Stimulated activated CD8-positive, alpha-beta memory T cell treated with anti-CD3 and anti-CD28 coated beads, Interleukin-2, amount 100 ng/mL, for 48 hours (primary cell): Measurements from ENCODE around the gene TRAPPC10.

Source experiments
- DNase-seq, 2 donors: peaks; one replicate each; pipeline ENCODE4 v3.0.0-alpha.2; 2020; ENCODE audit warnings: low read depth in 2 of 2

Gene TRAPPC10

GRCh38 chr21:43983390-43983789 is 28.7 kb upstream of the TRAPPC10 start:
- DNase-seq = no peak

GRCh38 chr21:43983860-43984420 is 28.2 kb upstream of the TRAPPC10 start:
- DNase-seq = no peak

DNA sequence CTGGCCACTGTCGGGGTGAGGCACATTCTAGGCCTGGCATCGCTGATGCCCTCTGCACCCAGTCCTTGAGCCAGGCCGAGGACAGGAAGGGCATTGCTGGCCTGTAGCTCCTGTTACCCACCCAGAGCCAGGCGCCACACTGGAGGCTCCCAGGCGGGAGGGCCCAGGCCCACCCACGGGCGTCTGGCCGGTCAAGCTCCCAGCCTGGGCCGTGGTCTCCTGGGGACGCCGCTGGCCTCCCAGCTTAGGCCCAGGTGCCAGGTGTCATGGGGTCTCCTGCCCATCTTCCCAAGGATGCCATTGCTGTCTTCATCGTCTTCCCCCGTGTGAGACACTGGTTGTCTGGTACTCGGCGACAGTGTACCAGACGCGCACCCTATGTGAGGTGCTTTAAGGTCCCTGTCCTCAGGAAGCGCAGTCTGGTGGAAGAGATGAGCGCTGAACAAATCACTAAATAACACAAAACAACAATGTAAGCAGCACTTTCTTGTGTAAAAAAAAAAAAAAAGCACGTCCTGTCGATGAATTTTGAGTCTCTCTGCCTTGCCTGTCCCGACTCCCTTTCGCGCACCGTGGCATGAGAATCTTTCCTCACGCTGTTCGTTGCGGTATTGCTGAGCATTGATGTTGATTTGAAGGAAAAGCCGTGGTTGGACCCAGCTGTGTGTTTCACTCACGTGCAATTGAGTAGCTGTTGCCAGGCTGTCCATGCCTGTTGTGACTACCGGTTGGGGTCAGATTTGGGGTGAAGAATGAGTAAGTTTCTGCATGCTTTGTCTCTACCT is 27.0 kb upstream of the TRAPPC10 start:
- DNase-seq = no peak

GRCh38 chr21:43985690-43986251 is 26.3 kb upstream of the TRAPPC10 start:
- no peak for DNase-seq

DNA sequence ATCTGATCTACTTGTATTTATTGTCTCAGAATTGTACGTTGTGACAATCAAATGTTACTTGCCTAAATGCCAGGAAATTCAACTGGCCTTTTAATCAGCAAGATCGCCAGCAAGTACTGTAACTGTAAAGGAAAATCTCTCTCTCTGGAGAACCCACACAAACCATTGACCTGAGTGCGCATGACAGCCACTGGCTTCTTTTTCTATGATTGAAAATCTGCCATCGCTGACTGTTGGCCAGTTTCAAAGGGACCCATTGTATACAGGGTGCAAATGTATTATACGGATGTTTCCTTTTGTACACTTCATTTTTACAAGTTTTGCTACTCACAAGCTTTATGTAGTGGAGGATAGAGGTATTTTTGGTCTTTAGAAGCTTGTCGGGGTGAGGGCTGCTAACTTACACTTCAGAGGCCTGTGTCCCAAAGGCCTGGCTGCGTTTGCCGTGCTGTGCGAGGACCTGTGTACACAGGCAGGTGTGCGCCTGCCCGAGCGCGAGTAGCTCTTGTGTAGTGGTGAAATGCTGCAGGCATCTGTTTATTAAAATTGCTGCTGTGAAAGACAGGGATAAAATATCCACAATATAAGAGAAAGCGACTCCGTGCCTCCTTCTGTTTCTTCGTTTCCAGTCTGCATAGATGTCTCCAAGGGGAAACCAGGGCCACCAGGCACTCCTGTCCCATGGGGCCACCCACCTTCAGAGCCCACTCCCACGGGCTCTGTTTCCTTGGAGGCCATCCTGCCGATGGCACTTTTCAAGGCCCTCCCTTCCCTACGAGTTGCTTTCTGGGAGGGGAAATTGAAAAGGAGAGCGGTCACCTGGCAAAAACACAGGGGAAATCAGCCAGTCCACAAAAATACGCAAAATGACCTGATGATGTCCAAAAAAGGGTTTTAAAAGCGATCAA is 25.3 kb upstream of the TRAPPC10 start:
- DNase-seq = no peak

DNA sequence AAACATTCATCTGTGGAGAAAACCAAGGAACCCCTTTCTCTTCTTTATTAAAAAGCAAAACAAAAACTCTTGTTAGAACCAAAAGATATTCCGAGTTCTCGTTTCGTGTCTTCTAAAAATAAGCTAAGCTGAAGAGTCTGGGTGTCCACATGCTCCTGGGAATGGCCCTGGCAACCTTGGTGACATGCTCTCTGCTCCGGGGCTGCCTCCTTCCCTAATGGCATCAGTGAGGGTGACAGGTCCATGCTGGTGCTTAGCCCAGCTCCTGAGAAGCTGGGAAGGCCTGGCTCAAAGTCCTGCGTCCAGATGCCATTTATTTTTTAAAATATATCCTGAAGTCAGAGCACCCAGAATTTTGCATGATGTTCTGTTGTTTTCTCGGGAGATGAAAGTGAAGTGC is 24.6 kb upstream of the TRAPPC10 start:
- no peak for DNase-seq

- DNase-seq = no peak
Measured at GRCh38 chr21:43988016-43988415, 24.1 kb upstream of the TRAPPC10 start.

- no peak for DNase-seq
Measured at GRCh38 chr21:43988506-43989230, 23.4 kb upstream of the TRAPPC10 start.

DNA sequence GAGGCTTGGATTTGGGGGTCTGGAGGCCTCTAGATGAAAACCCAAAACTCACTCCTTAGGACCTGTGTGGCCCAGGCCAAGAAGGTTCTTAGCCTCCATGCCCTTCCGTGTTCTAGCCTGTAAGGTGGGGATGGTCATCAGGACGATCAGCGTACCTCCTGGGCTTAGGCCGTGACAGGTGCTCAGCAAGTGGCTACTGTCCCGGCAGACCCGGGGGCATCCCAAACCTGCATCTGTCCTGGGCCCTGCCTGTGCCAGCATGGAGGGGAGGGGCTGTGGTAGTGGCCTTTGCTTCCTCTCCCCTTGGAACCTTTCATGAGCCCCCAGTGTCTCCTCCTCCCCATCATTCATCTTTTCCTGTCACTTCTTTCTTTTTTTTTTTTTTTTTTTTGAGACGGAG is 22.7 kb upstream of the TRAPPC10 start:
- DNase-seq = no peak

DNA sequence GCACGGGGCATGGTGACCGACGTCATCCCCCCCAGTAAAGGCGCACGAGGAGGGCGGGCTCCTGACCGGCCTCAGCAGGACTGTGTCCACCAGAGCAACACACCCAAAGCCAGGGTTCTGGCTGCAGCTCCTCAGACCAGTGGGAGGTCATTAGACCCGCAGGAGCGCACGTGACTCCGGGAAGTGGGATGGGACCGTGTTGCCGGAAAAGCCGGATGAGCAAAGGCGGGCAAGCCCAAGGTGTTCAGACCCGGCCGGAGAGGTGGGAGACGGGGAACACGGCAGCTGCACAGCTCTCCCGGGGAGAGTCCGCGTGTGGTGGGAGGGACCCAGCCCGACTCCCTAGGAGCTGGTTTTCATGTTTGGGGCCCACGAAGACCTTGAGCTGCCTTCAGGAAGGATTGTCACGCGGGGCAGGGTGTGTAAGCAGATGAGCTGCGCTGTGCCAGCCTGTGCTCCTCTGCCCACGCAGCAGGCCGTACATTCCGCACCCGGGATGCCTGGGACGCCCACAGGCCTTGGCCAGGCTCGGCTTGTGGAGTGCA is 20.6 kb upstream of the TRAPPC10 start:
- DNase-seq = no peak

DNA sequence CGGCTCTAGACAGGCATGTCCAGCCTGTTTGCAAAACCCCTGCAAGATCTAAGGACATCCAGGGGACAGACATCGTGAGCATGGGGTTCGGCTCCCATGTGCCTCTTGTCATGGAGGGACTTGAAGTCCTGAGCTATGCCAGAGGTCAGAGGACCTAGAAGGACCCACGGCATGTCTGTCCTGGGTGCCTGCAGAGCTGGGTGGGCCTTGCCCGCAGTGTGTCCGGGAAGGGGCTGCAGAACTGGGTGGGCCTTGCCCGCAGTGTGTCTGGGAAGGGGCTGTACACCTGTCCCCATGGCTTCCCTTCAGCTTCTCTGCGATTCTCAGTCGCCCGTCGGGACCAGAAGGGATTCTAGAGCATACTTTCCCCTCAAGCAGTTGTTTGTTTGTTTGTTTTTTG is 20.0 kb upstream of the TRAPPC10 start:
- DNase-seq = no peak

DNA sequence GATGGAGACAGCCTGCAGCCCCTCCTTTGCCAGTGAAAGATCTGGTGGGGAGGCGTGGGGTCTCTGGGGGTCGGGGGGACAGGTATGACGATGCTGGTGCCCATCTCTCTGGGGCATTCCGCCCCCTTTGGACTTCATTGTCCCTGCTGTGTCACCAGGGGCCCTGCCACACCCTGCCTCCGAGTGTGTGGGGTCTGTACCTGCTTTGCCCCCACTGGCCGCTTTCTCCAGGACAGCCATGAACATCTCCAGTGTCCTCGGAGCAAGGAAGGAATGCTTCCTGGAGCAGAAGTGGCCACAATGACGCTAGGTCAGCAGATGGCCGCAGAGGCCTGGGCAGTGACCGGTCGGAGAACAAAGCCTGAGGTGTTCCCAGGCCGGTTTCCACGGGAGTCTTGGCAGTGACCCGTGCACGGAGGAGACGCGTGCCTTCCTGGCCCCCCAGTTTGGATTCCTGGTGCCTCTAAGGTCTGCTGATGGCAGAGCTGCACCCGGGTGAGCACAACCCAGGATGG is 18.6 kb upstream of the TRAPPC10 start:
- no peak for DNase-seq

GRCh38 chr21:43994085-43994484 is 18.0 kb upstream of the TRAPPC10 start:
- no peak for DNase-seq

DNA sequence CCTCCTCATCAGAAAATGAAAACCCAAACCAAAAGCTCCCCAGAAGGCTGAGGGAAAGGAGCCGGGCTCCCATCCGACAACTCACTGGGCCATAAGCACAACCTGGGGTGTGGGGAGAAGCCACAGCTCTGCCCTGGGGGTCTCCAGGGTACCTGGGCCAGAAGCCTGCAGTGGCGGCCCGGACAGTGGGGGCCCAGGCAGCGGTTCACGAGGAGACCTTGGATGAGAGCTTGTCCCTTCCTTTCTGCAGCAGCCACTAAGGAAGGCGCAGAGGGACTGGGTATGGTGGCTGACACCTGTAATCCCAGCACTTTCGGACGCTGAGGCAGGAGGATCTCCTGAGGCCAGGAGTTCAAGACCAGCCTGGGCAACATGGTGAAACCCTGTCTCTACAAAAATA is 17.5 kb upstream of the TRAPPC10 start:
- no peak for DNase-seq

- DNase-seq = no peak
Measured at GRCh38 chr21:43995521-43996105, 16.5 kb upstream of the TRAPPC10 start.

DNA sequence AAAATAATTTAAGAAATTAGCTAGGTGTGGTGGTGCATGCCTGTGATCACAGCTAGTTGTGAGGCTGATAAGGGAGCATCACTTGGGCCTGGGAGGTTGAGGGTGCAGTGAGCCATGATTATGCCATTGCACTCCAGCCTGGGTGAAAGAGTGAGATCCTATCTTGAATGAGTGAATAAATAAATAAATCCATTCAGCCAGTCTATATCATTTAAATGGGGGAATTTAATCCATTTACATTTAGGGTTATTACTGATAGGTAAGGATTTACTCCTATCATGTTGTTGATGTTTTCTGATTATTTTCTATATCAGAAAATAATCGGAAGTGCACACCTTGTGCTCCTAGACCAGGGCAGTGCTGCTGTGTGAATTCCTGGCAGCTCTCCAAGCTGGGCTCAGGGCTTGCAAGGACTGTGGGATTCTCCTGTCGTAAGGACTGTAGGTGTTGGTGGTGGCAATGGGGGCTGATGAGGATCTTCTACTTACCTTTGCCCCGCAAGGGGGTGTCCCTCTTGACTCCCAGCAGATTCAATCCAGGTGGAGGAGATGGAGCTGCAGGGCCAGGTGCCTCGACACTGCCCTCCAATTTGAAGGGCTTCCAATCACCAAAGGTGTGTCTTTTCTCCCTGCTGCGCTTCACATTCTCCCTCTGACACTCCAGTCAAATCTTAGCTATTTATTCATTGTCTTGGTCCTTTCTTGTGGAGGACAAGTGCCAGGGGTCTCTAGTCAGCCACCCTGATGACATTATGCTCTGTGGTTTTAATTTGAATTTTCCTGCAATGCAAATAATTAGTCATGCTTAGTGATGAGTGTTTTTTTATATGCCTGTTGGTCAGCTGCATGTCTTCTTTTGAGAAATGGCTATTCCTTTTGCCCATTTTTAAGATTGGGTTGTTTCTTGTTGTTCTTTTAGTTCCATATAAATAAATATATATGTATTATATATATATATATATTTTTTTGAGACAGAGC is 14.1 kb upstream of the TRAPPC10 start:
- DNase-seq = no peak

DNA sequence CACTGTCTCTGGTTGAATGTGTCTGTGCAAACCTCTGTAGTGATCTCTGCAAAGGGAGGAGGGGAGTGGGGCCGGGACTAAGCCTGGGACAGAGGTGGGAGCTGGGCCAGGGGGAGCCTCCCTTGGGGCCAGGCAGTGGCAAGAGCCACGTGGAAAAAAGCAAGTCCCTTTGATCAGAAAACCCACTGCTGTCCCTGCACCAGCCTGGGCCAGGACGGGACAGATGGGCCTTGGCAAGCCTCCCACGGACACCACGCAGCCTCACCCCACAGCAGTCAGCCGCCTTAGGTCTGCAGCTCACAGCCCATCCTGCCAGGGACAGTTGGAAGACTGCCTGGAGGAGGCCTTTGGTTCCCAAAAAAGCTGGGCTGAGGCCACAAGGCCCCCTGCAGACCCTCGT is 11.7 kb upstream of the TRAPPC10 start:
- no peak for DNase-seq

GRCh38 chr21:44002511-44002910 is 9.6 kb upstream of the TRAPPC10 start:
- DNase-seq = no peak

DNA sequence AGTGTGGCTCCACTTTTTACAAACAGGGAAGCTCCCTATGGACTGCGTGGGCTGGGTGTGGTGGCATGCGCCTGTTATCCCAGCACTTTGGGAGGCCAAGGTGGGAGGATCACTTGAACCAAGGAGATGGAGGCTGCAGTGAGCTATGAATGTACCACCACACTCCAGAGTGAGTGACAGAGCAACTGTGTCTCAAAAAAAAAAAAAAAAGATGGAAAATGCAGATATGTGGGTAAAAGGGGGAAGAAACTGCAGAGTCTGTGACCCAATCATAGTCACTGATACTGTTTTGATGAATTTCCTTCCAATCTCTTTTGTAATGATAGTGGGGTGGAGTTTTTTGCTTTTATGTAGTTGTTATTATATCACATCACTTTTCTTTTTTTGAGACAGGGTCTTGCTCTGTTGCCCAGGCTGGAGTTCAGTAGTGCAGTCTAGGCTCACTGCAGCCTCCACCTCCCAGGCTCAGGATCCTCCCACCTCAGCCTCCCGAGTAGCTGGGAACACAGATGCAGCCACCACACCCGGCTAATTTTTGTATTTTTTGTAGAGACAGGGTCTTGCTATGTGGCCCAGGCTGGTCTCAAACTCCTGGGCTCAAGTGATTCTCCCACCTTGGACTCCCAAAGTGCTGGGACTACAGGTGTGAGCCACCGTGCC is 8.7 kb upstream of the TRAPPC10 start:
- DNase-seq = no peak
